ENCODE results near the gene MMGT1. TPM values are rescaled to one million over a fixed set of nuclear protein-coding genes. Genes with fewer than 3 reads are reported as not detected.

MMGT1 gene
- total and polyA plus RNA-seq, 7 donors, result 8.9 to 21.1 (median 18.5) TPM

GRCh38 chrX:136016881-136017280, 43.1 kb upstream of the MMGT1 start:
- no peaks in the 10 kb centered on the region for H3K4me1 ChIP-seq
- no peaks in the 10 kb centered on the region for H3K9me3 ChIP-seq
- DNase-seq (no peak), ATAC-seq (no peak)
- no peak overlapping the region for H3K4me3 ChIP-seq
- H3K27me3 ChIP-seq (ENCODE audit: insufficient read depth in 3 of 3, low read length in 2 of 3), result no peaks in the 10 kb centered on the region
- H3K27ac ChIP-seq, result no peak overlapping the region
- no peak for TF ChIP-seq CTCF (IDR thresholded peaks at IDR 0.05)
- 83 to 100% (median 91%) methylated on average over 2 of the region's 2 CpGs for WGBS, 3 donors
- intact Hi-C loops (cut with DNase I), result no loop called here
- peaks cover 0 to 10% of the 10 kb centered on the region in 2 donors for H3K36me3 ChIP-seq (ENCODE audit: insufficient read depth in 1 of 2, low read depth in 1 of 2)

- TF ChIP-seq CTCF (IDR thresholded peaks at IDR 0.05), result no peak
- intact Hi-C loops (cut with DNase I), result no loop called here
- no peaks in the 10 kb centered on the region for H3K4me1 ChIP-seq
- peaks cover 0 to 10% of the 10 kb centered on the region in 2 donors for H3K36me3 ChIP-seq (ENCODE audit: insufficient read depth in 1 of 2, low read depth in 1 of 2)
- no peaks in the 10 kb centered on the region for H3K27me3 ChIP-seq (ENCODE audit: insufficient read depth in 3 of 3, low read length in 2 of 3)
- ATAC-seq (no peak), DNase-seq (no peak)
- H3K9me3 ChIP-seq, result no peaks in the 10 kb centered on the region
- no peak overlapping the region for H3K27ac ChIP-seq
- WGBS, 3 donors, result 84 to 98% (median 92%) methylated on average over 4 of the region's 4 CpGs
- no peak overlapping the region for H3K4me3 ChIP-seq
Measured at GRCh38 chrX:136015016-136015415, 41.2 kb upstream of the MMGT1 start.

GRCh38 chrX:135988245-135988644, 14.5 kb upstream of the MMGT1 start:
- intact Hi-C loops (cut with DNase I), result loop anchor here in 1 of 2 donors (10.0 kb wide), 1 partner anchor 937 kb away; no protein-coding TSS in a partner anchor
- 77 to 88% (median 82%) methylated on average over 4 of the region's 4 CpGs for WGBS, 3 donors

GRCh38 chrX:135985973-135986310, 12.2 kb upstream of the MMGT1 start:
- no peaks in the 10 kb centered on the region for H3K27me3 ChIP-seq (ENCODE audit: insufficient read depth in 3 of 3, low read length in 2 of 3)
- H3K4me3 ChIP-seq, result peak overlapping the region; percentile 79
- H3K27ac ChIP-seq, result peak overlapping the region; percentile 84
- intact Hi-C loops (cut with DNase I), result loop anchor here in 1 of 2 donors (10.0 kb wide), 1 partner anchor 939 kb away; no protein-coding TSS in a partner anchor
- H3K36me3 ChIP-seq (ENCODE audit: insufficient read depth in 1 of 2, low read depth in 1 of 2), result no peaks in the 10 kb centered on the region
- ATAC-seq (peak in 1 of 4 donors; percentile 5), DNase-seq (no peak)
- no peaks in the 10 kb centered on the region for H3K9me3 ChIP-seq
- H3K4me1 ChIP-seq, result peaks cover 5% of the 10 kb centered on the region
- 0 to 22% (median 1%) methylated on average over 13 to 15 of the region's 15 CpGs for WGBS, 3 donors
- TF ChIP-seq CTCF (IDR thresholded peaks at IDR 0.05), result no peak

More at GRCh38 chrX:135988245-135988644, 14.5 kb upstream of the MMGT1 start:
- DNase-seq, result no peak
- TF ChIP-seq CTCF (IDR thresholded peaks at IDR 0.05), result no peak
- H3K36me3 ChIP-seq (ENCODE audit: insufficient read depth in 1 of 2, low read depth in 1 of 2), result no peaks in the 10 kb centered on the region
- H3K27ac ChIP-seq, result no peak overlapping the region
- peaks cover 5% of the 10 kb centered on the region for H3K4me1 ChIP-seq
- no peaks in the 10 kb centered on the region for H3K27me3 ChIP-seq (ENCODE audit: insufficient read depth in 3 of 3, low read length in 2 of 3)
- H3K4me3 ChIP-seq, result no peak overlapping the region
- ATAC-seq, result no peak
- H3K9me3 ChIP-seq, result no peaks in the 10 kb centered on the region
